Spleen (tissue), 11 donors: ENCODE results near the gene SFXN2. TPM values are rescaled to one million over a fixed set of nuclear protein-coding genes. Genes with fewer than 3 reads are reported as not detected.

Experiments
- DNase-seq: peaks from one replicate; pipeline ENCODE4 v3.0.0-alpha.2; 2020
- H3K27ac ChIP-seq, 8 donors: fragments of 200-600 bp; sonication (generic) in 7 of 8; 1 replicate in 4 of 8; 2 replicates in 4 of 8; pipeline versions ENCODE4 v1.5.0 to v1.8.0; 2016 to 2021; ENCODE audit warnings: inconsistent platforms in 4 of 8, mild to moderate bottlenecking in 4 of 8, moderate library complexity in 1 of 8
- H3K27me3 ChIP-seq, 7 donors: fragments of 200-600 bp; sonication (generic) in 6 of 7; replicated peaks in 1 of 7; 1 replicate in 4 of 7; 2 replicates in 3 of 7; pipeline versions ENCODE4 v1.5.0 to v1.8.0; 2016 to 2021; ENCODE audit warnings: inconsistent platforms in 3 of 7, mild to moderate bottlenecking in 1 of 7
- H3K36me3 ChIP-seq, 6 donors: fragments of 200-600 bp; sonication (generic) in 5 of 6; 1 replicate in 4 of 6; 2 replicates in 2 of 6; pipeline versions ENCODE4 v1.5.0 to v1.8.0; 2016 to 2021; ENCODE audit warnings: inconsistent platforms in 2 of 6
- H3K4me1 ChIP-seq, 6 donors: fragments of 200-600 bp; sonication (generic) in 5 of 6; 1 replicate in 3 of 6; 2 replicates in 3 of 6; pipeline versions ENCODE4 v1.5.0 to v1.8.0; 2016 to 2021; ENCODE audit warnings: inconsistent platforms in 3 of 6
- H3K4me3 ChIP-seq, 8 donors: fragments of 200-600 bp; sonication (generic) in 7 of 8; 1 replicate in 4 of 8; 2 replicates in 4 of 8; pipeline versions ENCODE4 v1.5.0 to v1.8.0; 2016 to 2021; ENCODE audit warnings: inconsistent platforms in 4 of 8, mild to moderate bottlenecking in 4 of 8, moderate library complexity in 2 of 8
- H3K9me3 ChIP-seq, 8 donors: fragments of 200-600 bp; sonication (generic) in 7 of 8; 1 replicate in 4 of 8; 2 replicates in 4 of 8; pipeline versions ENCODE4 v1.5.0 to v1.8.0; 2016 to 2021; ENCODE audit warnings: inconsistent platforms in 4 of 8
- POLR2A ChIP-seq, 3 donors: fragments of 450-650 bp; IDR thresholded peaks; one replicate each; pipeline ENCODE4 v1.5.1; 2017; ENCODE audit warnings: antibody characterized with exemption in 3 of 3, mild to moderate bottlenecking in 1 of 3
- POLR2AphosphoS5 ChIP-seq, 3 donors: sonication (generic); formaldehyde crosslinking; IDR thresholded peaks; one replicate each; pipeline ENCODE4 v1.5.1; 2017; ENCODE audit warnings: antibody characterized with exemption in 3 of 3
- WGBS, 5 donors: extraction: QIAGEN DNeasy Blood & Tissue Kit in 3 of 5; methylation state at CpG; one replicate each; pipeline versions ENCODE4 v1.1.5 to v1.1.7; 2013 to 2018; 5-methylcytosine and 5-hydroxymethylcytosine counted together
- intact Hi-C: fragments of 100-400 bp; cut with DNase I; formaldehyde crosslinking; loops from one replicate; pipeline ENCODE4 v1.15.0; 2023; ENCODE audit warnings: low total_unique reads
- polyA plus RNA-seq, 3 donors: library from polyadenylated mRNA; stranded (reverse); fragments of 200-250 nt; gene quantifications; one replicate each; pipeline ENCODE4 v1.2.1, GENCODE V29; 2013
- total RNA-seq, 7 donors: library from RNA; depleted of rRNA in 3 of 7; stranded (reverse); fragments of >200 nt in 3 of 7; fragmentation: NEBNext Ultra II Directional in 4 of 7; extraction: Animal tissue kit (Norgen Biotek cat#: 25700) in 4 of 7; gene quantifications; one replicate each; pipeline versions ENCODE4 v1.1.0 to v1.2.1, GENCODE V29; 2016 to 2021
- TF ChIP-seq, protein P1 (sequence below), 11 experiments: fragments of 200-600 bp in 7 of 11; fragments of 450-650 bp in 4 of 11; sonication (generic) in 4 of 11; IDR thresholded peaks in 8 of 11; conservative IDR thresholded peaks in 3 of 11; 1 replicate in 7 of 11; 2 replicates in 4 of 11; pipeline versions ENCODE4 v1.4.0 to v1.8.0; 2016 to 2021; ENCODE audit warnings: antibody characterized with exemption in 11 of 11, inconsistent platforms in 4 of 11, mild to moderate bottlenecking in 1 of 11
- donor health status: healthy with polysubstance abuse.
- donor health status: DM: no; HTN: no; CAD: no; lungs with moderate emphysema.
- donor health status: DM: no; HTN: no; CAD: no.
- donor health status: Bipolar disorder and iron deficiency.
- donor health status: healthy.
- donor health status: DM: no; HTN: no; CAD: no.
- donor health status: DM: yes; HTN: yes; CAD: no.

SFXN2 gene
- total and polyA plus RNA-seq, 10 donors: 3.0 to 12.8 (median 9.8) TPM

DNA sequence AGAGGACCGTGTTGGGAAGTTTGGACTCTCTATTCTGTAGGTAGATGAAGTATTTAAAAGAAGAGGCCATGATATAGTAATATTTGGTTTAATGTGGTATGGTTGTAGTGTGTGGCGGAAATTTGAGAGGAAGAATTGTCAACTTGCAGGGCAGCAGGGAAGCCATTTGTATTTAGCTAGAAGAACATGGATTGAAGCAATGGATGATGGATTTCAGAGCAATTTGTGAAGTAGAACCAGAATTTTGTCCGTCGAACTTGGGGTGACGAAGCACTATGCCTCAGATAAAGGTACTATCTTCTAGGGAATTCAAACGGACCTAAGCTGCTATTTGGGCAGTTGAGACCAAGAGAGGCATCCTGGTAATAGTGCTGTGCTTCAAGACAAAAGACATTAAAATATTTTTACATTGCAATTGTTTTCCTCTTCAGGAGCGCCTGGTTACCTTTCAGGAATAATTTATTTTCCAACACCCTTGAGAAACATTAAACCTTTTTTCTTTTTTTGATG, 28.7 kb downstream of the SFXN2 start:
- H3K9me3 ChIP-seq: no peaks in the 10 kb centered on the region
- H3K36me3 ChIP-seq: peaks cover 0 to 5% (median 0%) of the 10 kb centered on the region in 6 donors
- DNase-seq: no peak
- intact Hi-C loops: no loop called here
- peak overlapping the region in 7 of 8 donors; percentile 2 to 99 (median 95) for H3K4me3 ChIP-seq
- WGBS, 5 donors: 45 to 47% (median 47%) methylated on average over 7 of the region's 7 CpGs
- TF ChIP-seq, protein P1, sequence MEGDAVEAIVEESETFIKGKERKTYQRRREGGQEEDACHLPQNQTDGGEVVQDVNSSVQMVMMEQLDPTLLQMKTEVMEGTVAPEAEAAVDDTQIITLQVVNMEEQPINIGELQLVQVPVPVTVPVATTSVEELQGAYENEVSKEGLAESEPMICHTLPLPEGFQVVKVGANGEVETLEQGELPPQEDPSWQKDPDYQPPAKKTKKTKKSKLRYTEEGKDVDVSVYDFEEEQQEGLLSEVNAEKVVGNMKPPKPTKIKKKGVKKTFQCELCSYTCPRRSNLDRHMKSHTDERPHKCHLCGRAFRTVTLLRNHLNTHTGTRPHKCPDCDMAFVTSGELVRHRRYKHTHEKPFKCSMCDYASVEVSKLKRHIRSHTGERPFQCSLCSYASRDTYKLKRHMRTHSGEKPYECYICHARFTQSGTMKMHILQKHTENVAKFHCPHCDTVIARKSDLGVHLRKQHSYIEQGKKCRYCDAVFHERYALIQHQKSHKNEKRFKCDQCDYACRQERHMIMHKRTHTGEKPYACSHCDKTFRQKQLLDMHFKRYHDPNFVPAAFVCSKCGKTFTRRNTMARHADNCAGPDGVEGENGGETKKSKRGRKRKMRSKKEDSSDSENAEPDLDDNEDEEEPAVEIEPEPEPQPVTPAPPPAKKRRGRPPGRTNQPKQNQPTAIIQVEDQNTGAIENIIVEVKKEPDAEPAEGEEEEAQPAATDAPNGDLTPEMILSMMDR (IDR thresholded peaks at IDR 0.05 in 8 of 11, conservative IDR thresholded peaks at IDR 0.05 in 3 of 11): no peak
- TF ChIP-seq POLR2AphosphoS5 (IDR thresholded peaks at IDR 0.05): no peak
- no peak for TF ChIP-seq POLR2A (IDR thresholded peaks at IDR 0.05)
- H3K27ac ChIP-seq: peak overlapping the region in 7 of 8 donors; percentile 13 to 97 (median 89)
- H3K4me1 ChIP-seq: peaks cover 27 to 58% (median 44%) of the 10 kb centered on the region in 6 donors
- H3K27me3 ChIP-seq: no peaks in the 10 kb centered on the region

DNA sequence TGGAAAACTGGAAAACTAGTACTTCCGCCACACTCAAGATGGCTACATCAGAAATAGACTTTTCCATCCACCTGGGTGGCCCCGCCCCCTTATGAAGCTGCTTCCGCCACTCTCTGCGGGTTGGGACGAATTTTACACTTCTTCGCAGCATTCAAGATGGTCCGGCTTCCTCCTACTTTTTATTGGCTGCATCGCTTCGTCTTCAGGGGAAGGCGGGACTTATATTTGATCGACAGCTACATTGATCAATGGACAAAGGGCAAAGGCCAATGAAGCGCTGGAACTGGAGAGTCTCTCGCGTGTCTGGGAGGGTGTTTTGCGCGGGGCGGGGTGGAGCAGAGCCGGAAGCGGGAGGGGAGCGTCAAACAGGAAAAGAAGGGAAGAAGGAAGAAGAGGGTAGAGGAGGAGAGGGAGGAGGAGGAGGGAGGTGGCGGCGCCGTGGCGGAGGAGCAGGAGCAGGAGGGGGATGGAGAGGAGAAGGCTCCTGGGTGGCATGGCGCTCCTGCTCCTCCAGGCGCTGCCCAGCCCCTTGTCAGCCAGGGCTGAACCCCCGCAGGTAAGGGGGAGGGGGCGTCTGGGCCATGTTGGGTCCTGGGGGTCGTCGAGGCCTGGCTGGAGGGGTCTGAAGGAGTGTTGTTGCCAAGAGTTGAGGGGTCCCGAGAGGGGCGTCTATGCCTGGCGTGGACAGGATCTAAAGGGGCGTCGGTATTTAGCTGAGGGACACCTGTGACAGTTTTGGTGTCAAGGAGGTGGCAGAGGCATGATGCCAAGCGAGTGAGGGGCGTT, 29.3 kb downstream of the SFXN2 start, which contains the start of gene WBP1L:
WBP1L (plus strand) TSS at position 361 of the 786 bp plus-strand sequence; CDS start at position 467, 106 bp downstream.
- DNase-seq: peak; percentile 95
- H3K4me1 ChIP-seq: peaks cover 24 to 58% (median 43%) of the 10 kb centered on the region in 6 donors
- peaks cover 0 to 5% (median 0%) of the 10 kb centered on the region in 6 donors for H3K36me3 ChIP-seq
- H3K27ac ChIP-seq: peak within 1 kb of the TSS; percentile 82 to 97 (median 89)
- intact Hi-C loops: no loop called here
- no peaks in the 10 kb centered on the region for H3K9me3 ChIP-seq
- TF ChIP-seq POLR2AphosphoS5 (IDR thresholded peaks at IDR 0.05) (peak; percentile 90 to 100 (median 94)), POLR2A (IDR thresholded peaks at IDR 0.05) (peak in 2 of 3 donors; percentile 14 to 23)
- TF ChIP-seq, protein P1 (IDR thresholded peaks at IDR 0.05 in 8 of 11, conservative IDR thresholded peaks at IDR 0.05 in 3 of 11): peak in 3 of 11 experiments; percentile 20 to 32 (median 25)
- H3K4me3 ChIP-seq: peak within 1 kb of the TSS; percentile 84 to 99 (median 95)
- WGBS, 5 donors: 0 to 1% (median 1%) methylated on average over 34 to 37 of the region's 37 CpGs
- no peaks in the 10 kb centered on the region for H3K27me3 ChIP-seq

- no peaks in the 10 kb centered on the region for H3K27me3 ChIP-seq
- 9 to 14% (median 11%) methylated on average over 9 of the region's 9 CpGs for WGBS, 5 donors
- intact Hi-C loops: no loop called here
- peaks cover 0 to 5% (median 0%) of the 10 kb centered on the region in 6 donors for H3K36me3 ChIP-seq
- no peak for DNase-seq
- TF ChIP-seq POLR2AphosphoS5 (IDR thresholded peaks at IDR 0.05) (no peak), POLR2A (IDR thresholded peaks at IDR 0.05) (no peak)
- TF ChIP-seq, protein P1 (IDR thresholded peaks at IDR 0.05 in 8 of 11, conservative IDR thresholded peaks at IDR 0.05 in 3 of 11): no peak
- H3K27ac ChIP-seq: peak overlapping the region; percentile 82 to 97 (median 89)
- peaks cover 23 to 58% (median 40%) of the 10 kb centered on the region in 6 donors for H3K4me1 ChIP-seq
- no peaks in the 10 kb centered on the region for H3K9me3 ChIP-seq
- H3K4me3 ChIP-seq: peak overlapping the region; percentile 84 to 99 (median 95)
Observed at GRCh38 chr10:102744374-102745051, 30.1 kb downstream of the SFXN2 start.
